Stomach smooth muscle (tissue), 2 donors: ENCODE measurements around the gene CBX6.

Source experiments
- H3K27ac ChIP-seq: one replicate; pipeline ENCODE4 v1.7.0; 2013; ENCODE audit warnings: mild to moderate bottlenecking, low read length, inconsistent platforms
- H3K27me3 ChIP-seq, 2 donors: one replicate each; pipeline ENCODE4 v1.7.0; 2013; ENCODE audit warnings: low read length in 2 of 2; ENCODE audit not compliant: insufficient read depth in 2 of 2, control insufficient read depth in 1 of 2
- H3K36me3 ChIP-seq, 2 donors: one replicate each; pipeline ENCODE4 v1.7.0; 2013; ENCODE audit warnings: low read length in 2 of 2; ENCODE audit not compliant: control insufficient read depth in 2 of 2, insufficient read depth in 2 of 2
- H3K4me1 ChIP-seq: one replicate; pipeline ENCODE4 v1.7.0; 2013; ENCODE audit warnings: low read length; ENCODE audit not compliant: control insufficient read depth, insufficient read depth
- H3K4me3 ChIP-seq, 2 donors: one replicate each; pipeline ENCODE4 v1.7.0; 2013; ENCODE audit warnings: low read length in 2 of 2
- H3K9ac ChIP-seq, 2 donors: one replicate each; pipeline ENCODE4 v1.7.0; 2013; ENCODE audit warnings: low read length in 2 of 2, mild to moderate bottlenecking in 1 of 2
- H3K9me3 ChIP-seq, 2 donors: one replicate each; pipeline ENCODE4 v1.7.0; 2013; ENCODE audit warnings: low read length in 2 of 2; ENCODE audit not compliant: control insufficient read depth in 2 of 2
- donor health status: healthy.
- donor health status: Pancreatic carcinoma.

CBX6 gene

GRCh38 chr22:38828616-38829205 lies 43.3 kb downstream of the CBX6 start:
- Histone ChIP-seq H3K4me3 (no peak overlapping the region), H3K9ac (no peak overlapping the region), H3K27me3 (no peaks in the 10 kb centered on the region), H3K27ac (no peak overlapping the region), H3K36me3 (no peaks in the 10 kb centered on the region), H3K9me3 (no peaks in the 10 kb centered on the region), H3K4me1 (no peaks in the 10 kb centered on the region)

GRCh38 chr22:38828191-38828590 lies 43.8 kb downstream of the CBX6 start:
- Histone ChIP-seq H3K9me3 (no peaks in the 10 kb centered on the region), H3K27ac (no peak overlapping the region), H3K36me3 (no peaks in the 10 kb centered on the region), H3K4me3 (no peak overlapping the region), H3K4me1 (no peaks in the 10 kb centered on the region), H3K27me3 (no peaks in the 10 kb centered on the region), H3K9ac (no peak overlapping the region)

GRCh38 chr22:38827510-38827909 lies 44.5 kb downstream of the CBX6 start:
- Histone ChIP-seq H3K36me3 (no peaks in the 10 kb centered on the region), H3K27ac (no peak overlapping the region), H3K4me3 (no peak overlapping the region), H3K9me3 (no peaks in the 10 kb centered on the region), H3K27me3 (no peaks in the 10 kb centered on the region), H3K4me1 (no peaks in the 10 kb centered on the region), H3K9ac (no peak overlapping the region)

- H3K9me3 ChIP-seq: no peaks in the 10 kb centered on the region
- no peaks in the 10 kb centered on the region for H3K36me3 ChIP-seq
- no peak overlapping the region for H3K9ac ChIP-seq
- no peaks in the 10 kb centered on the region for H3K27me3 ChIP-seq
- H3K4me1 ChIP-seq: no peaks in the 10 kb centered on the region
- H3K4me3 ChIP-seq: no peak overlapping the region
- H3K27ac ChIP-seq: no peak overlapping the region
These were observed 45.2 kb downstream of the CBX6 start for GRCh38 chr22:38826801-38827200.

GRCh38 chr22:38826386-38826785 lies 45.6 kb downstream of the CBX6 start:
- no peaks in the 10 kb centered on the region for H3K27me3 ChIP-seq
- H3K9ac ChIP-seq: no peak overlapping the region
- H3K4me3 ChIP-seq: no peak overlapping the region
- H3K36me3 ChIP-seq: no peaks in the 10 kb centered on the region
- no peaks in the 10 kb centered on the region for H3K9me3 ChIP-seq
- H3K27ac ChIP-seq: no peak overlapping the region
- H3K4me1 ChIP-seq: no peaks in the 10 kb centered on the region

- H3K27me3 ChIP-seq: no peaks in the 10 kb centered on the region
- H3K9ac ChIP-seq: no peak overlapping the region
- no peaks in the 10 kb centered on the region for H3K4me1 ChIP-seq
- H3K36me3 ChIP-seq: peaks cover 0 to 2% of the 10 kb centered on the region in 2 donors
- H3K27ac ChIP-seq: no peak overlapping the region
- H3K4me3 ChIP-seq: no peak overlapping the region
- no peaks in the 10 kb centered on the region for H3K9me3 ChIP-seq
These were observed 47.4 kb downstream of the CBX6 start for GRCh38 chr22:38824585-38824984.

GRCh38 chr22:38823637-38824036 lies 48.4 kb downstream of the CBX6 start:
- peaks cover 0 to 2% of the 10 kb centered on the region in 2 donors for H3K36me3 ChIP-seq
- H3K9me3 ChIP-seq: no peaks in the 10 kb centered on the region
- H3K27ac ChIP-seq: no peak overlapping the region
- no peak overlapping the region for H3K9ac ChIP-seq
- H3K4me1 ChIP-seq: no peaks in the 10 kb centered on the region
- H3K27me3 ChIP-seq: no peaks in the 10 kb centered on the region
- H3K4me3 ChIP-seq: no peak overlapping the region

GRCh38 chr22:38823076-38823475 lies 48.9 kb downstream of the CBX6 start:
- Histone ChIP-seq H3K4me1 (no peaks in the 10 kb centered on the region), H3K4me3 (no peak overlapping the region), H3K9me3 (no peaks in the 10 kb centered on the region), H3K36me3 (peaks cover 0 to 2% of the 10 kb centered on the region in 2 donors), H3K27ac (no peak overlapping the region), H3K27me3 (no peaks in the 10 kb centered on the region), H3K9ac (no peak overlapping the region)

- Histone ChIP-seq H3K4me1 (no peaks in the 10 kb centered on the region), H3K9me3 (no peaks in the 10 kb centered on the region), H3K27ac (no peak overlapping the region)
These were observed 52.0 kb downstream of the CBX6 start for GRCh38 chr22:38820020-38820419.

GRCh38 chr22:38819387-38819940 lies 52.6 kb downstream of the CBX6 start:
- no peak overlapping the region for H3K27ac ChIP-seq
- no peaks in the 10 kb centered on the region for H3K4me1 ChIP-seq
- peaks cover 0 to under 1% of the 10 kb centered on the region in 2 donors for H3K27me3 ChIP-seq
- no peaks in the 10 kb centered on the region for H3K9me3 ChIP-seq
- H3K9ac ChIP-seq: no peak overlapping the region
- H3K4me3 ChIP-seq: no peak overlapping the region
- peaks cover 0 to 2% of the 10 kb centered on the region in 2 donors for H3K36me3 ChIP-seq

More at GRCh38 chr22:38820020-38820419, 52.0 kb downstream of the CBX6 start:
- Histone ChIP-seq H3K27me3 (no peaks in the 10 kb centered on the region), H3K36me3 (peaks cover 0 to 2% of the 10 kb centered on the region in 2 donors), H3K9ac (no peak overlapping the region), H3K4me3 (no peak overlapping the region)

GRCh38 chr22:38817196-38817595 lies 54.8 kb downstream of the CBX6 start:
- Histone ChIP-seq H3K4me1 (no peaks in the 10 kb centered on the region), H3K9me3 (no peaks in the 10 kb centered on the region), H3K9ac (no peak overlapping the region)

More at GRCh38 chr22:38817196-38817595, 54.8 kb downstream of the CBX6 start:
- no peak overlapping the region for H3K27ac ChIP-seq
- H3K4me3 ChIP-seq: no peak overlapping the region
- H3K27me3 ChIP-seq: peaks cover 0 to 4% of the 10 kb centered on the region in 2 donors
- peaks cover 0 to 2% of the 10 kb centered on the region in 2 donors for H3K36me3 ChIP-seq
